Ramos (cell line): ENCODE data around the gene CHST2.
"Not testable (repeated sequence)": the region's sequence is repeated elsewhere in the genome, so short reads cannot be mapped to it uniquely, and the experiment has no call there.

Source experiments
- in situ Hi-C: fragments of 300-500 bp; cut with MboI; formaldehyde crosslinking; loops from one replicate; pipeline ENCODE4 v1.14.3; 2022; ENCODE audit warnings: low sequenced_read_pairs; ENCODE audit not compliant: unreplicated experiment

CHST2 gene, protein sequence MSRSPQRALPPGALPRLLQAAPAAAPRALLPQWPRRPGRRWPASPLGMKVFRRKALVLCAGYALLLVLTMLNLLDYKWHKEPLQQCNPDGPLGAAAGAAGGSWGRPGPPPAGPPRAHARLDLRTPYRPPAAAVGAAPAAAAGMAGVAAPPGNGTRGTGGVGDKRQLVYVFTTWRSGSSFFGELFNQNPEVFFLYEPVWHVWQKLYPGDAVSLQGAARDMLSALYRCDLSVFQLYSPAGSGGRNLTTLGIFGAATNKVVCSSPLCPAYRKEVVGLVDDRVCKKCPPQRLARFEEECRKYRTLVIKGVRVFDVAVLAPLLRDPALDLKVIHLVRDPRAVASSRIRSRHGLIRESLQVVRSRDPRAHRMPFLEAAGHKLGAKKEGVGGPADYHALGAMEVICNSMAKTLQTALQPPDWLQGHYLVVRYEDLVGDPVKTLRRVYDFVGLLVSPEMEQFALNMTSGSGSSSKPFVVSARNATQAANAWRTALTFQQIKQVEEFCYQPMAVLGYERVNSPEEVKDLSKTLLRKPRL

GRCh38 chr3:143119009-143119914 lies at the start of gene CHST2:
CHST2 (plus strand) TSS chr3:143119771; CDS start chr3:143120817, 1,046 bp downstream.
- in situ Hi-C loops, result no loop called here

- in situ Hi-C loops, result no loop called here
Observed at GRCh38 chr3:143070977-143071551, 48.5 kb upstream of the CHST2 start.

DNA sequence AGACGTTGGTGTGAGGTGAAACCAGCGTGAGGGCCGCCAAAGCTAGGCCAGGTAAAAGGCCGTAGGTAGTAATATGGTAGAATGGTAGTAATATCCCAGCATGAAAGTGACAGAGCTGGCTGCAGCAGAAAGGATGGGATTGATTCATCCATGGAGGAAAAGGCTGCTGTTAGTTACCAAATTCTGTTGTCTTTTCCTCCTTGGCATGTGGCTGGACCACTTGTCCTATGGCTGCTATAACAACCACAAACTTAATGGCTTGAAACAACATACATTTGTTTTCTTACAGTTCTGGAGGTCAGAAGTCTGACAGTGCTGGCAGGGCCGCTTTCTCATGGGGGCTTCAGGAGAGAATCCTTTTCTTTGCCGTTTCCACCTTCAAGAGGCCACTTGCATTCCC lies 47.8 kb upstream of the CHST2 start:
- in situ Hi-C loops, result no loop called here

DNA sequence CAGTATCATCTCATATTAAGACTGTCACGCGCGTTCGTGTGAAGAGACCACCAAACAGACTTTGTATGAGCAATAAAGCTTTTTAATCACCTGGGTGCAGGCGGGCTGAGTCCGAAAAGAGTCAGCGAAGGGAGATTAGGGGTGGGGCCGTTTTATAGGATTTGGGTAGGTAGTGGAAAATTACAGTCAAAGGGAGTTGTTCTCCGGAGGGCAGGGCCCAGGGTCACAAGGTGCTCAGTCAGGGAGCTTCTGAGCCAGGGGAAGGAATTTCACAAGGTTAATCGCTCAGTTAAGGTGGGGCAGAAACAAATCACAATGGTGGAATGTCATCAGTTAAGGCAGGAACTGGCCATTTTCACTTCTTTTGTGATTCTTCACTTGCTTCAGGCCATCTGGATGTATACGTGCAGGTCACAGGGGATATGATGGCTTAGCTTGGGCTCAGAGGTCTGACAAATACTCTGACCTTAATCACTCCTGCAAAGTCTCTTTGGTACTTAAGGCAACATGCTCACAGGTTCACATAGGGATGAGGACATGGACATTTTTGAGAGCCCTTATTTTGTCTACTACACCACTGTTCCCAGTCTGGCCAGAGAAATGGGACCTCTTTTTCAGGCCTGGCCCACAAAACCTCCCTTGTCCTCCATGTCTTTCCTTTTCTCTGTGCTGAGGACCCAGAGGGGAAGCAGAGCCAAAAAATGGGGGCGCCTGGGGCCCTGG lies 47.1 kb upstream of the CHST2 start:
- in situ Hi-C loops, result not testable (repeated sequence)

DNA sequence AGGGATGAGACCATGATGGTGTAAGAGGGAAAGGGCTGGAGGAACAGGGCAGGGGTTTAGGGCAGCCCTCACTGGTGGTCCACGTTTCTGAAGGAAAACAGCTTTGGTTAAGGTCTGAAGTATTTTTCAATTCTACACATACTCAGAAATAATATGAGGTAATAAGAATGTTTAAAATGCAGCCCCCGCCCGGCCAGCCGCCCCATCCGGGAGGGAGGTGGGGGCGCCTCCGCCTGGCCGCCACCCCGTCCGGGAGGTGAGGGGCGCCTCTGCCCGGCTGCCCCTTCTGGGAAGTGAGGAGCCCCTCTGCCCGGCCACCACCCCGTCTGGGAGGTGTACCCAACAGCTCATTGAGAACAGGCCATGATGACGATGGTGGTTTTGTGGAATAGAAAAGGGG lies 46.0 kb upstream of the CHST2 start:
- in situ Hi-C loops, result not testable (repeated sequence)

DNA sequence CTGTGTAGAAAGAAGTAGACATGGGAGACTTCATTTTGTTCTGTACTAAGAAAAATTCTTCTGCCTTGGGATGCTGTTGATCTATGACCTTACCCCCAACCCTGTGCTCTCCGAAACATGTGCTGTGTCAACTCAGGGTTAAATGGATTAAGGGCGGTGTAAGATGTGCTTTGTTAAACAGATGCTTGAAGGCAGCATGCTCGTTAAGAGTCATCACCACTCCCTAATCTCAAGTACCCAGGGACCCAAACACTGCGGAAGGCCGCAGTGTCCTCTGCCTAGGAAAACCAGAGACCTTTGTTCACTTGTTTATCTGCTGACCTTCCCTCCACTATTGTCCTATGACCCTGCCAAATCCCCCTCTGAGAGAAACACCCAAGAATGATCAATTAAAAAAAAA lies 45.6 kb upstream of the CHST2 start:
- in situ Hi-C loops, result not testable (repeated sequence)

GRCh38 chr3:143078883-143079282 lies 40.7 kb upstream of the CHST2 start:
- in situ Hi-C loops, result no loop called here

GRCh38 chr3:143080196-143080595 lies 39.4 kb upstream of the CHST2 start:
- in situ Hi-C loops, result no loop called here

GRCh38 chr3:143081365-143081764 lies 38.2 kb upstream of the CHST2 start:
- in situ Hi-C loops, result no loop called here

- in situ Hi-C loops, result no loop called here
Observed at GRCh38 chr3:143081844-143082778, 37.5 kb upstream of the CHST2 start.

DNA sequence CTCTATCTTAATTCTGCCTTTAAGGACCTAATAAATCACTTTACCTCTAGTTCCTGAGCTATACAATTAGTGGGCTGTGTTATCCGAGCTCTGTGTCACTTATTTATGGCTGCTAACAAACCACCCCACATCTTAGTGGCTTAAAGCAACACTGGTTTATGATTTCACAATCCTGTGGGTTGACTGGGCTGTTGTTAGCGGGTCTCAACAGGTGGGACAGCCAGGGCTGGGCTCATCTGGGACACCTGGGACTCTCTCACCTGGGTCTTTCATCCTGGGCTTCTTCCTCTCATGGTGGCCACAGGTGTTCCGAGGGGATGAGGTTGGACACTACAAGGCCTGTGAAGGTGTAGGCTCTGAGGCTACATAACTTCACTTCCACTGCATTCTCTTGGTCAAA lies 35.8 kb upstream of the CHST2 start:
- in situ Hi-C loops, result no loop called here

DNA sequence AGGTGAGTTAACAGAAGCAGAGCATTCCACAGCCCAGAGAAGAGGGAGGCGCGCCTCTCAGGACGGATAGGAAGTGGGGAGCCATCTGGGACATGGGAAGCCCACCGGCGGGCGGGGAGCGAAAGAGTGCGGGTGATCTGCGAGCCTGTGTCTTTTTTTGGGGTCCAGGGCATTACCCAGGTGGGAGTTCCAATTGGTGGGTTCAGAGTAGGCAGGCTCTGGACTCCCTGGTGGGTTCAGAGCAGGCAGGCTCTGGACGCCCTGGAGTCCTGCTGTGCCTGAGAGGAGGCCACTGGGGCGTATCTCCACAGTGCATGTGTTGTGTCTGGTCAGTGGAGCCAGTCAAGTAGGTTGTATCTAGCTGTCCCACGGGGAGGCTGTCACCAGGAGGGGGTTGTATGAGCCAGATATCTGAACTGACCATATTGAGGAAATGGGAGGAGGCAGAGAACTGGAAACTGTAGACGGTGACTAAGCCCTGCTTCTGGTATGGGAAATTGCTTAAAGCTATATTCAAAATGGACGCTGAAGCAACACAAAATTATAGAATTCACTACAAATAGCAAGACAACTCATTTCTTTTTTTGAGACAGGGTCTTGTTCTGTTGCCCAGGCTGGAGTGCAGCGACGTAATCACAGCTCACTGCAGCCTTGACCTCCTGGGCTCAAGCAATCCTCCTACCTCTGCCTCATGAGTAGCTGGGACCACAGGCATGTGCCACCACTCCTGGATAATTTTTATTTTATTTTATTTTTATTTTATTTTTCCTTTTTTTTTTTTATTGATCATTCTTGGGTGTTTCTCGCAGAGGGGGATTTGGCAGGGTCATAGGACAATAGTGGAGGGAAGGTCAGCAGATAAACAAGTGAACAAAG lies 34.5 kb upstream of the CHST2 start:
- in situ Hi-C loops, result no loop called here

DNA sequence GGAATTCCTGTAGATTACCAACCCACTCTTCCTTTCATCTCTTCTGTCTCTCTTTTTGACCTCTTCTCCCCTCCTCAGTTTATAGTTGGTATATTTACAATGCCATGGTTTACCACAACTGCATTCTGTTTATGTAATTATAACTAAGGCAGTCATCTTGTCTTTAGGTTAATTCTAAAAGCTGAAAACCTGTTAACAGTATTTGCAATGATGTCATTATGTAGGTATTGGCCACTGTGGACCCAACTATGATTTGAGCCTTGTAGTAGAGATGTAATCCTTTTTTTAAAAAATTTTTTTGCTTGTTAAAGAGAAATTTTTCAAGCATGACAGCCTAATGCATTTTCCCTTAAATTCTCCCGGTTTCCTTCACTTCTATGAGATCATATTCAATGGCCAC lies 30.7 kb upstream of the CHST2 start:
- in situ Hi-C loops, result no loop called here

- in situ Hi-C loops, result no loop called here
Observed at GRCh38 chr3:143089965-143090364, 29.6 kb upstream of the CHST2 start.

GRCh38 chr3:143090486-143090885 lies 29.1 kb upstream of the CHST2 start:
- in situ Hi-C loops, result no loop called here

GRCh38 chr3:143090976-143091837 lies 28.4 kb upstream of the CHST2 start:
- in situ Hi-C loops, result no loop called here

DNA sequence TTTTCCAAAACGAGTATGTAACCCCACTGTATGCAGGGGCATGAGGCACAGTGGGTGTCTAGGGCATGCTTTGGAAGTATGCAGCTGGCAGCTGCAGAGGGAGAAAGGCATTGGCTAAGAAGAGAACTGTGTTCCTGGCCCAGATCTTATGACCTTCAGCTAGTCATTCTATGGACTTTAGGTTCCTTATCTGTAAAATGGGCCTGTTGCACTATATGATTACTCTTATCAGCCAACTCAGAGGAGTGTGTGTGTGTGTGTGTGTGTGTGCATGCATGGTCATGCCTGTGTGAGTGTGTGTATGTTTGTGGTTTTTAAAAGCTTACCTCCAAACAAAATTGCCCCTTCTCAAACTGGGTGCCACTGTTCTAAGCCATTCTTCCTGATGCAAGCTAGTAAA lies 27.4 kb upstream of the CHST2 start:
- in situ Hi-C loops, result no loop called here
